ENCODE data around the gene GAS2L1.

Gene GAS2L1
- 0.52 to 0.77 (median 0.61) reads per million in 3 donors for total RNA-seq

DNA sequence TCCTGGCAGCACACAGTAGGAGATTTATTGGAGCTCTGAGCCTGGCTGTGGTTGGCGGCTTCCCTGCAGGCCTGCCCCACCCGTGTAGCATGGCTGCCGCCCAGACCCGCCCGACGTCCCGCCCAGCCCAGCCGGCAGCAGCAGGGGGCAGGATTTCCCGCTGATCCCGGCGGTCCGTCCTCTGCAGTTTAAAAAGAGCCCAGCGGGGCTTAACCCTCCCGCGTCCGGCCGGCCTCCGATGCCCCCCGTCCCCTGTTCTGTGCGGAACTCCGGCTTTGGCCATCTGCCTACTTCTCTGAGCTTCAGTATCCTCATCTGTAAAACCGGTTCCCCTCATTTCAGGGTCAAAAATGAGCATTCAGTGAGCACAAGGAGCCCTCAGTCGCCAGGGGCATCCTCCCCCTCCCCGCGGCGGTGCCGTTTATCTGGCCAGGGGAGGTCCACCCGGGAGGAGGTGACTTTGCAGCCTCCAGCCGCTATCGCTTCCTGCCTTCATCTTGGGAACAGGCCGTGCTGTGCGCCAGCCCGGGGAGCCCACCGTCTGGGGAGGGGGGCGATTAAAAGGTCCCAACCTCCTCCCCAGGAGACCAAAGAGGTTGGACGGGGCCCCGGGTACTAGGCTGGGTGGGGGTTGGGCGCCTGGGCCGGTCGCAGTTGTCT lies at the start of gene GAS2L1:
Gene GAS2L1, plus strand, starts transcription at position 476 of the 660 bp plus-strand sequence. CDS start 1,456 bp downstream, outside the sequence.
- Histone ChIP-seq H3K4me3 (ENCODE audit: insufficient read depth, low read depth, low read length, poor library complexity, severe bottlenecking) (peak within 1 kb of the TSS; percentile 73), H3K36me3 (ENCODE audit: control insufficient read depth, insufficient read depth, low read length) (no peaks in the 10 kb centered on the region), H3K4me1 (ENCODE audit: control insufficient read depth, insufficient read depth, low read length, poor library complexity, severe bottlenecking) (peaks cover 30% of the 10 kb centered on the region), H3K27ac (ENCODE audit: insufficient read depth, low read length, poor library complexity, severe bottlenecking) (peak within 1 kb of the TSS; percentile 21), H3K27me3 (replicated peaks; ENCODE audit: control insufficient read depth, insufficient read depth, low read length, poor library complexity, severe bottlenecking) (no peaks in the 10 kb centered on the region), H3K9me3 (ENCODE audit: control insufficient read depth, low read length) (no peaks in the 10 kb centered on the region)
- DNase-seq = peak in 1 of 3 donors; percentile 13

DNA sequence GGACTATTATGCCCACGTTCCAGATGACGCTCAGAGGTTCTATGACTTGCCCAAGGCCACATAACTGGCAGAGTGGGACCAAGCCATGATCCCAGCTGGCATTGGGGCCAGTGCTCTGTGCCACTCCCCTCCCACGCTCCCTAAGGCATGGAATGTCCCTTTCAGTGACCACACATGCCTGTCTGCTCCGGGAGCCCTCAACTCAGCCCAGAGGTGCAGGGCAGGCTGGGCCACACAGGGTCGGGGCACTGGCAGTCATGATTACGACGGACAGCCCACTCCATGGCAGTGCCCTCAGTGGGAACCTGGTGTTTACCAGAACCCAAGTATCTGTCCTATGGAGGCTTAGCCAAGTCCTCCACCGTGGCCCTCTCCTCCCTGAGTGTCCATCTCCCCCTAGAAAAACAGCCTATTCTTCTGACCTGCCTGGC lies 48.7 kb upstream of the GAS2L1 start:
- Histone ChIP-seq H3K27ac (ENCODE audit: insufficient read depth, low read length, poor library complexity, severe bottlenecking) (no peak overlapping the region), H3K36me3 (ENCODE audit: control insufficient read depth, insufficient read depth, low read length) (no peaks in the 10 kb centered on the region), H3K4me3 (ENCODE audit: insufficient read depth, low read depth, low read length, poor library complexity, severe bottlenecking) (no peak overlapping the region), H3K27me3 (replicated peaks; ENCODE audit: control insufficient read depth, insufficient read depth, low read length, poor library complexity, severe bottlenecking) (no peaks in the 10 kb centered on the region), H3K9me3 (ENCODE audit: control insufficient read depth, low read length) (no peaks in the 10 kb centered on the region), H3K4me1 (ENCODE audit: control insufficient read depth, insufficient read depth, low read length, poor library complexity, severe bottlenecking) (no peaks in the 10 kb centered on the region)
- DNase-seq = no peak

DNA sequence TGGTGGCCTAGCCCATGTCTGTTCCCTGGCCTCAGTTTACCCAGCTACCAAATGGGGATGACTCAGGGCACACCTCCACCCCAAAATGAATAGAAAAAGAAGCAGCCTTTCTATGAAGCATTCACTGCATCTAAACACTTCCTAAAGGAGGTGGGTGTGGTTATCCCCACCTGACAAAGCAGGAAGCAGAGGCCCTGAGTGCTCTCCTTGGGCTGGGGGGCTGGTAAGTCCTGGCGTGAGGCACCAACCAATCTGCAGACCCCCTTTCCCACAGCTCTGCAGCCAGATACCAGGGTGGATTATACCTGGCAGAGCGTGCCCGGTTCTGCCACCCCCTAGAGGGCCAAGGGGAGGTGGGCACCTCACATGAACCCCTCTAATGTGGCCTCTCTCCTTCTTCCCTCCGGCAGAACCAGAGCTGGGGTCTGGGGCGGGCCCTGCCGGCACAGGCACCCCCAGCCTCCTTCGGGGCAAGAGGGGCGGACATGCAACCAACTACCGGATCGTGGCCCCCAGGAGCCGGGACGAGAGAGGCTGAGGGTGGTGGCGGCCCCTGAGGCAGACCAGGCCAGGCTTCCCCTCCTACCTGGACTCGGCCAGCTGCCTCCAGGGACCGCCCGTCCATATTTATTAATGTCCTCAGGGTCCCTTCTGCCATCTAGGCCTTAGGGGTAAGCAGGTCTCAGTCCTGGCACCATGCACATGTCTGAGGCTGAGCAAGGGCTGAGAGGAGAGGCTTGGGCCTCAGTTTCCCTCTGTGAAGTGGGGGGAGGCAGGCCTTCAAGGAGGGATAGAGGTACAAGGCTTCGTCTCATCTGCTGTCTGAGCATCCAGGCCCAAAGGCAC lies 47.8 kb upstream of the GAS2L1 start:
- H3K9me3 ChIP-seq (ENCODE audit: control insufficient read depth, low read length) = no peaks in the 10 kb centered on the region

DNA sequence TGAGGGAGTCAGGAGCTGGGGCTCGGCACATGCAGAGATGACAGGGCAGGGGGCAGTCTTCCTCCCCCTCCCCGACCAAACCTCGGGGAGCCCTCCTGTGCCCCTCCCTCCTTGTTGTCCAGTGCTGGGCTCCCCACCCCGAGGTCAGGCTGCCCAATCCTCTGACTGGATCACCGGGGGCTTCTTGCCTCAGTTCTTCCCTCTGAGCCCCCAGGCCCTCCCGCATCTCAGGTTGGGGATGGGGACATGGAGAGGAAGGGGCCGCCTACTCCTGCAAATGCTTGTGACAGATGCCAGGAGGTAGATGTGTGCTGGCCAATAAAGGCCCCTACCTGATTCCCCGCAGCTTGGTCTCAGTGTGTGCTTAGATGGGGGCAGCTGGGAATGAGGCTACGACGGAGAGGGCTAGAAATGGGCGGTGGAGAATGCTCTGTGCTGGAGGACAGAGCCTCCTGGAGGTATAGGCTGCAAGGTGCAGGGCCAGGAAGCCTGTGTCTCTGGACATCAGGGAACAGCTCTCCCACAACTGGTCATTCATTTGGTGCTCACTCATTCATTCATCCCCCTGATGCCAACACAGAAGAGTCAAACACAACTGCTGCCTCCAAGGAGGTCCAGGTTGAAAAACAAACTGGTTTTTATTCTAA lies 47.1 kb upstream of the GAS2L1 start:
- H3K36me3 ChIP-seq (ENCODE audit: control insufficient read depth, insufficient read depth, low read length) = no peaks in the 10 kb centered on the region
- H3K4me3 ChIP-seq (ENCODE audit: insufficient read depth, low read depth, low read length, poor library complexity, severe bottlenecking) = no peak overlapping the region
- H3K4me1 ChIP-seq (ENCODE audit: control insufficient read depth, insufficient read depth, low read length, poor library complexity, severe bottlenecking) = no peaks in the 10 kb centered on the region
- no peak for DNase-seq
- H3K27me3 ChIP-seq (replicated peaks; ENCODE audit: control insufficient read depth, insufficient read depth, low read length, poor library complexity, severe bottlenecking) = no peaks in the 10 kb centered on the region
- H3K9me3 ChIP-seq (ENCODE audit: control insufficient read depth, low read length) = no peaks in the 10 kb centered on the region
- no peak overlapping the region for H3K27ac ChIP-seq (ENCODE audit: insufficient read depth, low read length, poor library complexity, severe bottlenecking)

More for the DNA sequence above, 47.8 kb upstream of the GAS2L1 start:
- no peaks in the 10 kb centered on the region for H3K36me3 ChIP-seq (ENCODE audit: control insufficient read depth, insufficient read depth, low read length)
- H3K27me3 ChIP-seq (replicated peaks; ENCODE audit: control insufficient read depth, insufficient read depth, low read length, poor library complexity, severe bottlenecking) = no peaks in the 10 kb centered on the region
- H3K27ac ChIP-seq (ENCODE audit: insufficient read depth, low read length, poor library complexity, severe bottlenecking) = no peak overlapping the region
- H3K4me1 ChIP-seq (ENCODE audit: control insufficient read depth, insufficient read depth, low read length, poor library complexity, severe bottlenecking) = no peaks in the 10 kb centered on the region
- no peak for DNase-seq
- H3K4me3 ChIP-seq (ENCODE audit: insufficient read depth, low read depth, low read length, poor library complexity, severe bottlenecking) = no peak overlapping the region

DNA sequence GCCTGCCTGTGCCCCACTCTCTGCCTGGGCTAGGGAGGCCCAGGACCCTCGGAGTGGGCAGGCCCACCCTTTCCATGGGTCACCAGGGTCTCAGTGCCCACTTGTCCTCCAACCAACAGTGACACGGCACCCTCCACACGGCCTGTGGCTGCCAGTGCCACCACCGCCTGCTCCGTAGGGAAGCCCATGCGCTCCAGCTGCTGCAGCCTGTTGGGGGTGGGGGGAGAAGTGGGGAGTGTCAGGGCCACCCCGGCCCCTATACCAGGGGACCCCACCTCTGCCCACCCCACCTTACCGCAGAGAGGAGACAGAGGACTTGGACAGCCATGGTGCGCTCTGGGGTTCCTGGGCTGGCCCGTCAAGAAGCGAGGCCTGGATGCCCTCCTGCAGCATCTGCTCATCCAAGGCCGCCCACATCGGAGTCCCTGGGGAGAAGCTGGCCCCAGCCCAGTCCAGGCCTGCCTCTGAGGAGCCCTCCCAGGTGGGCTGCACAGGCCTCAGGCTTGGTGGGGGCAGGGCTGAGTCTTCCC lies 46.4 kb upstream of the GAS2L1 start:
- Histone ChIP-seq H3K27me3 (replicated peaks; ENCODE audit: control insufficient read depth, insufficient read depth, low read length, poor library complexity, severe bottlenecking) (no peaks in the 10 kb centered on the region), H3K4me1 (ENCODE audit: control insufficient read depth, insufficient read depth, low read length, poor library complexity, severe bottlenecking) (no peaks in the 10 kb centered on the region), H3K4me3 (ENCODE audit: insufficient read depth, low read depth, low read length, poor library complexity, severe bottlenecking) (no peak overlapping the region), H3K9me3 (ENCODE audit: control insufficient read depth, low read length) (no peaks in the 10 kb centered on the region), H3K27ac (ENCODE audit: insufficient read depth, low read length, poor library complexity, severe bottlenecking) (no peak overlapping the region), H3K36me3 (ENCODE audit: control insufficient read depth, insufficient read depth, low read length) (peaks cover under 1% of the 10 kb centered on the region)
- no peak for DNase-seq

DNA sequence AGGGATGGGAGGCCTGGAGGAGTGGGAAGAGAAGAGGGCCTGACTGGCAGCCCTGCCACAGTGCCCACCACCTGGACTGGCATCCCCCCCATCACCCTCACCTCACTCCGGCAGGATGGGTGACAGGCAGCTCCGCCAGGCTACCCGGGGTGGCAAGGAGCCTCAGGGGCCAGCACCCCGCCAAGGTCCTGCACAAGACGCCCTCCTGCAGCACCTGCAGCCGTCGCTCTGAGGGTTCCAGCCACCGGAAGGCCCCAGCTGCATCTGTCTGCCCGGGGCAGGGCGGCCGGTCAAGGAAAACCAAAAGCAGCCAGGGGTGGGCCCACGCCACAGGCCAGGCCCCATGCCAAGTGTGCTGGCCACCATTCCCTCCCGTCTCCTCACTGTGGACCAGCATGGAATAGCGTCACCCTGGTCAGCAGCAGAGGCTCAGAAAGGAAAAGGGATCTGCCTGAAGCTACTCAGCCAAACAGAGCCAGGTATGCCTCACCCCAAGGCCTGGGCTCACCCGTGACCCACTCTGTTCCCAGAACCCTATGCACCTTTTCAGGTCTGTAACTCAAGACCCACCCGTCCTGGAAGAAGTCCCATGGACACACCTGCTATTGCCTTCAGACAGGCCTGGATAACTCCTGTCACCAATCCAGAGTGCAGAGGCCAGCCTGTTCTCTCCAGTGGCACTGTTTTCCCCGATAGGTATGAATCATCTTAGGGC lies 45.7 kb upstream of the GAS2L1 start:
- Histone ChIP-seq H3K27ac (ENCODE audit: insufficient read depth, low read length, poor library complexity, severe bottlenecking) (no peak overlapping the region), H3K36me3 (ENCODE audit: control insufficient read depth, insufficient read depth, low read length) (peaks cover 4% of the 10 kb centered on the region)

DNA sequence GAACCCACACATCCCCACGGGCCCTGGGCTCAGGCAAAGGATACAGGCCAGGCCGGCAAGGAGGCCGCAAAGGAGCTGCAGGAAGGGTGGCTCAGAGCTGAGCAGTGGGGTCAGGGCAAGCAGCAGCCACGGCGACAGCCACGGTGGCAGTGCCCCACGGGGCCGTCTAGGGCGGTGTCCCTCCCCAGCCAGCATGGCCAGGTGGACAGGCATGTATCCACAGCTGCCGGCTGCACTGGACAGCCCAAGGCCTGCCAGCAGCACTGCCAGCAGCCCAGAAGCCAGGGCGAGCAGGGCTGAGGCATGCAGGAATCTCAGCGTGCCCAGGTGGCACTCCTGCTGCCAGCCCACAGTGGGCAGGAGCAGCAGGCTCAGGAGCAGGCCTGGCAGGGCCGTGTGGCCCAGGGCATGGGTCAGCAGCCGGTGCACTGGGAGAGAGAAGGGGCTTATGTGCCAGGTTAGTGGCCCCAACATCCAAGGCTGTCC lies 42.6 kb upstream of the GAS2L1 start:
- Histone ChIP-seq H3K36me3 (ENCODE audit: control insufficient read depth, insufficient read depth, low read length) (peaks cover 4% of the 10 kb centered on the region), H3K27me3 (replicated peaks; ENCODE audit: control insufficient read depth, insufficient read depth, low read length, poor library complexity, severe bottlenecking) (no peaks in the 10 kb centered on the region), H3K9me3 (ENCODE audit: control insufficient read depth, low read length) (no peaks in the 10 kb centered on the region), H3K4me1 (ENCODE audit: control insufficient read depth, insufficient read depth, low read length, poor library complexity, severe bottlenecking) (peaks cover 6% of the 10 kb centered on the region), H3K4me3 (ENCODE audit: insufficient read depth, low read depth, low read length, poor library complexity, severe bottlenecking) (no peak overlapping the region), H3K27ac (ENCODE audit: insufficient read depth, low read length, poor library complexity, severe bottlenecking) (no peak overlapping the region)
- DNase-seq = no peak

More for the DNA sequence above, 45.7 kb upstream of the GAS2L1 start:
- Histone ChIP-seq H3K4me1 (ENCODE audit: control insufficient read depth, insufficient read depth, low read length, poor library complexity, severe bottlenecking) (no peaks in the 10 kb centered on the region), H3K4me3 (ENCODE audit: insufficient read depth, low read depth, low read length, poor library complexity, severe bottlenecking) (no peak overlapping the region), H3K27me3 (replicated peaks; ENCODE audit: control insufficient read depth, insufficient read depth, low read length, poor library complexity, severe bottlenecking) (no peaks in the 10 kb centered on the region), H3K9me3 (ENCODE audit: control insufficient read depth, low read length) (no peaks in the 10 kb centered on the region)
- DNase-seq = no peak

DNA sequence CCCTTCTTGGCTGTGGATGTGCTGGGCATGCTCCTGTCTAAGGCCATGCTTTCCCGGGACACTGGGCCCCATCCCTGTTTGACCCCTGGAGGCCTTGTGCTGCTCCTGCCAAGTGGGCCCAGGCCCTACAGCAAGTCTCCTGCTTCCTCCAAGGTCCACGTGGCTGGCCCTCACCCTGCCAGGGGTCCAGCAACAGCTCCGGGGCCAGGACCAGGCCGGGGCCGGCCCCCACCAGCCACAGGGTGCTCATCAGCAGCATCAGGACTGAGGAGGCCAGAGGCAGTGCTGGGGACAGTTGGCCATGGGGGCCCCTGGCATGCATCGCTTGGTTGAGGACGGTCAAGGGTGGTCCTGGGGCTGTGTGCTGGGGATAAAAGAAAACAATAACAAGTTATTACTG lies 41.1 kb upstream of the GAS2L1 start:
- Histone ChIP-seq H3K27me3 (replicated peaks; ENCODE audit: control insufficient read depth, insufficient read depth, low read length, poor library complexity, severe bottlenecking) (no peaks in the 10 kb centered on the region), H3K27ac (ENCODE audit: insufficient read depth, low read length, poor library complexity, severe bottlenecking) (no peak overlapping the region), H3K4me3 (ENCODE audit: insufficient read depth, low read depth, low read length, poor library complexity, severe bottlenecking) (no peak overlapping the region), H3K4me1 (ENCODE audit: control insufficient read depth, insufficient read depth, low read length, poor library complexity, severe bottlenecking) (peaks cover 20% of the 10 kb centered on the region), H3K36me3 (ENCODE audit: control insufficient read depth, insufficient read depth, low read length) (peaks cover 4% of the 10 kb centered on the region), H3K9me3 (ENCODE audit: control insufficient read depth, low read length) (no peaks in the 10 kb centered on the region)
- no peak for DNase-seq

DNA sequence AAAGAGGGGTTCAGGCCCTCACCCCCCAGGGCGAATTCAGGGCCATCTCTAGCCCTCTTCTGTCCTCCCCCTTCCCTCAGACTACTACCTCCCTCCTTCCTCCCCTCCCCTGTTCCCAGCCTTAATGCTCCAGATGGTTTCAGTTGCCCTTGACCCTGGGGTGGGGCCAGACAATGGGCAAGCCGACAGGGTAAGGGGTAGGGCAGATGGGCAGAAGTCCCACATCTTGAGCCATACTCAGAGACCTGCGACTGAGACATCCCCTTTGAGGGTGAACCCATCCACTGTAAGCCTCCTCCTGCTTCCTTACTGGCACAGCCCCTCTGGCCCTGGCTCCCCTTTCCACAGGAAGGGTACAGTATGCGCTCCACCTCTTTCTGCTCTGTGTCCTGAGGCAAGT lies 40.5 kb upstream of the GAS2L1 start:
- DNase-seq = no peak
- H3K9me3 ChIP-seq (ENCODE audit: control insufficient read depth, low read length) = no peaks in the 10 kb centered on the region
- no peaks in the 10 kb centered on the region for H3K27me3 ChIP-seq (replicated peaks; ENCODE audit: control insufficient read depth, insufficient read depth, low read length, poor library complexity, severe bottlenecking)
- no peak overlapping the region for H3K27ac ChIP-seq (ENCODE audit: insufficient read depth, low read length, poor library complexity, severe bottlenecking)
- peaks cover 4% of the 10 kb centered on the region for H3K36me3 ChIP-seq (ENCODE audit: control insufficient read depth, insufficient read depth, low read length)
- no peak overlapping the region for H3K4me3 ChIP-seq (ENCODE audit: insufficient read depth, low read depth, low read length, poor library complexity, severe bottlenecking)
- peaks cover 26% of the 10 kb centered on the region for H3K4me1 ChIP-seq (ENCODE audit: control insufficient read depth, insufficient read depth, low read length, poor library complexity, severe bottlenecking)
